ENCODE results near the gene BHLHA15.

DNA sequence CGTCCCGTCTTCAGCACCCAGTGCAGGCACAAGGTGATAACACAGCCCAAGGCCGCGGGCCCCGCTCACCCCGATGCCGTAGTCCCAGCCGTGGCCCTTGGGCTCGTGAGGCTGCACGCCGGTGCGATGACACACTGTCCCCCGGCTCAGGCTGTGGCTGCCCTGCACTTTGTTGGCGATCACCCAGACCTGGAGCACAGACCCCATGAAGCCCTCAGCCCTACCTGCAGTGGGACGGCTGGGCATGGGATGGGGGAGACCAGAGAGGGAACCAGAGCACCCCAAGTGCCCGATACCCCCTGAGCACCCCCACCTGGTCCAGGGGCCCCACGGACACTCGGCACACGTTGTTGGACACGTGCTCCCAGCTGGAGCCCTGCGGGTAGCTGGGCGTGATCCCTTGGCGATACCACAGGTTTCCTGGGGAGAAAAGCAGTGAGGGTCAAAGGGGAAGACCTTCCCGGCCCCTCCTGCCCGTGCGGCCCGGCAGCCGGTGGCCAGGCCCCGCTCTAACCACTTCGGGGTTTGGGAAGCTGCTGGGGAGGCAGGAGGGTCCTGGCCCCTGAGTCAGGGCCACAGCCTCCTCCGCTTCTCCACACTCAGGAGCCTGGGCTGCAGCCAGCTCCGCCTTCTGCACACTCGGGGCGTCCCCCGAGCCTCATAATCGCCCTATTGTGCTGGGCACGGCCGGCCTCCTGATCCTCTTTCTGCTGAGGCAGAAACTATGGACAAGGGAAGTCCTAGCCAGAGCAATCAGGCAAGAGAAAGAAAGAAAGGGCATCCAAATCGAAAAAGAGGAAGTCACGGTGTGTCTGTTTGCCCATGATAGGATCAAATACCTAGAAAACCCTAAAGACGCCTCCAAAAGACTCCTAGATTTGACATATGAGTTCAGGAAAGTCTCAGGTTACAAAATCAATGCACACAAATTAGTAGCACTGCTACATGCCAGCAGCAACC is 6.7 kb downstream of the BHLHA15 start:
- no peak for TF ChIP-seq CTCF (IDR thresholded peaks at IDR 0.05)
- no peak for TF ChIP-seq FOXJ3 (CRISPR knock-in tag; IDR thresholded peaks at IDR 0.05)
- no peak for TF ChIP-seq GABPA (IDR thresholded peaks at IDR 0.05; ENCODE audit: low read depth)
- no peak for TF ChIP-seq NFIC (IDR thresholded peaks at IDR 0.05; ENCODE audit: borderline replicate concordance)
- TF ChIP-seq MXI1 (IDR thresholded peaks at IDR 0.05; ENCODE audit: low read depth, low read length) = no peak

Data from SK-N-SH (cell line).